ENCODE data around the gene TMEM182. TPM values are rescaled to one million over a fixed set of nuclear protein-coding genes. Genes with fewer than 3 reads are reported as not detected.

TMEM182 gene
- total RNA-seq, 2 experiments from 2014 or later = 2.0 to 2.7 TPM

GRCh38 chr2:102755284-102755683 is 6.5 kb upstream of the TMEM182 start:
- no peak overlapping the region for H3K27ac ChIP-seq (ENCODE audit: low read depth in 1 of 2, low read length in 2 of 2)
- H3K4me1 Mint-ChIP-seq (ENCODE audit: low read depth) = no peaks in the 10 kb centered on the region
- H3K9me3 Mint-ChIP-seq = no peaks in the 10 kb centered on the region
- no peak overlapping the region for H3K4me3 Mint-ChIP-seq
- ATAC-seq (ENCODE audit: poor library complexity) (no peak), DNase-seq (no peak)
- H3K27ac Mint-ChIP-seq = no peak overlapping the region
- TF ChIP-seq CTCF (IDR thresholded peaks at IDR 0.05) = no peak
- CTCF ChIA-PET = no interaction called here
- no peaks in the 10 kb centered on the region for H3K27me3 Mint-ChIP-seq
- POLR2A ChIA-PET = no interaction called here
- H3K36me3 ChIP-seq (ENCODE audit: insufficient read depth, low read length) = no peaks in the 10 kb centered on the region
- intact Hi-C loops (cut with DNase I, micrococcal nuclease) = no loop called here
- H3K27me3 ChIP-seq (ENCODE audit: control insufficient read depth in 1 of 2, insufficient read depth in 2 of 2, low read length in 2 of 2) = no peaks in the 10 kb centered on the region
- H3K9me3 ChIP-seq (ENCODE audit: control insufficient read depth in 1 of 2, insufficient read depth in 1 of 2, low read length in 2 of 2) = no peaks in the 10 kb centered on the region
- H3K4me1 ChIP-seq (ENCODE audit: insufficient read depth, low read length) = no peaks in the 10 kb centered on the region
- no peak overlapping the region for H3K4me3 ChIP-seq (ENCODE audit: low read length)
- H3K36me3 Mint-ChIP-seq (ENCODE audit: low read depth) = no peaks in the 10 kb centered on the region

GRCh38 chr2:102758439-102758838 is 3.4 kb upstream of the TMEM182 start:
- no peak overlapping the region for H3K4me3 Mint-ChIP-seq

GRCh38 chr2:102764083-102764482 is 2.3 kb downstream of the TMEM182 start:
- Histone ChIP-seq H3K4me3 (ENCODE audit: low read length) (no peak overlapping the region), H3K36me3 (ENCODE audit: insufficient read depth, low read length) (no peaks in the 10 kb centered on the region), H3K9me3 (ENCODE audit: control insufficient read depth in 1 of 2, insufficient read depth in 1 of 2, low read length in 2 of 2) (no peaks in the 10 kb centered on the region), H3K4me1 (ENCODE audit: insufficient read depth, low read length) (no peaks in the 10 kb centered on the region), H3K27ac (ENCODE audit: low read depth in 1 of 2, low read length in 2 of 2) (no peak overlapping the region), H3K27me3 (ENCODE audit: control insufficient read depth in 1 of 2, insufficient read depth in 2 of 2, low read length in 2 of 2) (no peaks in the 10 kb centered on the region)
- Mint-ChIP-seq H3K27ac (no peak overlapping the region), H3K36me3 (ENCODE audit: low read depth) (peaks cover 45% of the 10 kb centered on the region), H3K4me1 (ENCODE audit: low read depth) (no peaks in the 10 kb centered on the region), H3K27me3 (no peaks in the 10 kb centered on the region), H3K4me3 (no peak overlapping the region), H3K9me3 (no peaks in the 10 kb centered on the region)
- ATAC-seq (ENCODE audit: poor library complexity) = no peak
- ChIA-PET CTCF (no interaction called here), POLR2A (no interaction called here)
- no peak for TF ChIP-seq CTCF (IDR thresholded peaks at IDR 0.05)
- no peak for DNase-seq
- intact Hi-C loops (cut with DNase I, micrococcal nuclease) = no loop called here

More at GRCh38 chr2:102758439-102758838, 3.4 kb upstream of the TMEM182 start:
- TF ChIP-seq CTCF (IDR thresholded peaks at IDR 0.05) = no peak
- ChIA-PET CTCF (interaction anchor here (0.6 kb wide), 1 partner anchor 28 kb away, joined by 3 read pairs; no protein-coding TSS in a partner anchor), POLR2A (no interaction called here)
- Mint-ChIP-seq H3K9me3 (no peaks in the 10 kb centered on the region), H3K27me3 (no peaks in the 10 kb centered on the region), H3K4me1 (ENCODE audit: low read depth) (no peaks in the 10 kb centered on the region), H3K27ac (no peak overlapping the region), H3K36me3 (ENCODE audit: low read depth) (peaks cover 9% of the 10 kb centered on the region)
- Histone ChIP-seq H3K4me3 (ENCODE audit: low read length) (no peak overlapping the region), H3K27me3 (ENCODE audit: control insufficient read depth in 1 of 2, insufficient read depth in 2 of 2, low read length in 2 of 2) (no peaks in the 10 kb centered on the region), H3K36me3 (ENCODE audit: insufficient read depth, low read length) (no peaks in the 10 kb centered on the region), H3K4me1 (ENCODE audit: insufficient read depth, low read length) (no peaks in the 10 kb centered on the region), H3K27ac (ENCODE audit: low read depth in 1 of 2, low read length in 2 of 2) (no peak overlapping the region), H3K9me3 (ENCODE audit: control insufficient read depth in 1 of 2, insufficient read depth in 1 of 2, low read length in 2 of 2) (no peaks in the 10 kb centered on the region)
- intact Hi-C loops (cut with DNase I, micrococcal nuclease) = no loop called here
- no peak for ATAC-seq (ENCODE audit: poor library complexity)
- DNase-seq = no peak

Data from CD4-positive, alpha-beta T cell (primary cell).